Tibial nerve (tissue), 4 donors: ENCODE measurements around the gene LRRC8A.

ENCODE experiments used
- EP300 ChIP-seq, 2 donors: sonication (generic); formaldehyde crosslinking; IDR thresholded peaks; one replicate each; pipeline ENCODE4 v1.6.1; 2017; ENCODE audit warnings: antibody characterized with exemption in 2 of 2, mild to moderate bottlenecking in 1 of 2
- TF ChIP-seq, protein P1 (sequence below), 5 experiments: fragments of 200-600 bp in 3 of 5; fragments of 450-650 bp in 2 of 5; sonication (generic) in 3 of 5; IDR thresholded peaks; one replicate each; pipeline ENCODE4 v1.5.1; 2016 to 2019; ENCODE audit warnings: antibody characterized with exemption in 5 of 5, mild to moderate bottlenecking in 3 of 5, moderate library complexity in 2 of 5

DNA sequence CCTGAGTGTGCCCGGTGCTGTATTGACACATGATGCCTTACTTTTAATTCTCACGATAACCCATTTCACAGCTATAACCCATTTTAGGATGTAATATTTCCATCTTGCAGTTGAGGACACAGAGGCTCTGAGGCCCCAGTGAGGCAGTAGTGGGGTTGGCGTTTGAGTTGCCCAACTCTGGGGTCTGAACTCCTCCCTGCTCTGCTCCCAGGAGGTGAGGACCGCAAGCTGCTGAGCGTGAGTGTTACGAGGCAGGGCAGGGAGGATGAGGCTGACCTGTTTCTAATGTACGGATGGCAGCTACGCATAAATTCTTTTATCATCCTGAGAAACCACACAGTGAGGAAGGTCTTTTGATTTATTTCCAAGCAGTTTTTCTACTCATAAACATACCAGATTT, 11.4 kb downstream of the LRRC8A start:
- TF ChIP-seq, protein P1, sequence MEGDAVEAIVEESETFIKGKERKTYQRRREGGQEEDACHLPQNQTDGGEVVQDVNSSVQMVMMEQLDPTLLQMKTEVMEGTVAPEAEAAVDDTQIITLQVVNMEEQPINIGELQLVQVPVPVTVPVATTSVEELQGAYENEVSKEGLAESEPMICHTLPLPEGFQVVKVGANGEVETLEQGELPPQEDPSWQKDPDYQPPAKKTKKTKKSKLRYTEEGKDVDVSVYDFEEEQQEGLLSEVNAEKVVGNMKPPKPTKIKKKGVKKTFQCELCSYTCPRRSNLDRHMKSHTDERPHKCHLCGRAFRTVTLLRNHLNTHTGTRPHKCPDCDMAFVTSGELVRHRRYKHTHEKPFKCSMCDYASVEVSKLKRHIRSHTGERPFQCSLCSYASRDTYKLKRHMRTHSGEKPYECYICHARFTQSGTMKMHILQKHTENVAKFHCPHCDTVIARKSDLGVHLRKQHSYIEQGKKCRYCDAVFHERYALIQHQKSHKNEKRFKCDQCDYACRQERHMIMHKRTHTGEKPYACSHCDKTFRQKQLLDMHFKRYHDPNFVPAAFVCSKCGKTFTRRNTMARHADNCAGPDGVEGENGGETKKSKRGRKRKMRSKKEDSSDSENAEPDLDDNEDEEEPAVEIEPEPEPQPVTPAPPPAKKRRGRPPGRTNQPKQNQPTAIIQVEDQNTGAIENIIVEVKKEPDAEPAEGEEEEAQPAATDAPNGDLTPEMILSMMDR (IDR thresholded peaks at IDR 0.05), result no peak
- no peak for TF ChIP-seq EP300 (IDR thresholded peaks at IDR 0.05)
